H1 (cell line): ENCODE results near the gene CACNA1G. TPM values are rescaled to one million over a fixed set of nuclear protein-coding genes. Genes with fewer than 3 reads are reported as not detected.

Source experiments
- CTCF ChIA-PET: fragments of 300-600 bp; sonication (Branson Sonifier 250); formaldehyde crosslinking; loops from one replicate; lab custom pipeline; 2021; ENCODE audit not compliant: partially characterized antibody; lab: Charles Lee
- POLR2A ChIA-PET: fragments of 300-600 bp; sonication (Branson Sonifier 250); formaldehyde crosslinking; loops from one replicate; lab custom pipeline; 2021; ENCODE audit warnings: inconsistent platforms; ENCODE audit not compliant: partially characterized antibody; lab: Charles Lee
- DNase-seq, 2 experiments: peaks; one replicate each; pipeline versions ENCODE4 v3.0.0 to v3.0.0-alpha.2; 2010 to 2022; ENCODE audit warnings: low spot score in 2 of 2, low read depth in 1 of 2, mixed read lengths in 1 of 2
- FAIRE-seq: peaks from 2 replicates; lab custom pipeline; 2011; peaks lifted over from hg19 to GRCh38; lab: Jason Lieb, UNC
- H2AFZ ChIP-seq: 2 replicates; pipeline ENCODE4 v1.8.1; 2012; ENCODE audit warnings: low read length, inconsistent platforms
- H2AK5ac ChIP-seq: 2 replicates; pipeline ENCODE4 v1.6.1; 2013; ENCODE audit warnings: low read depth, low read length
- H2BK120ac ChIP-seq: replicated peaks from 2 replicates; pipeline ENCODE3; 2013; ENCODE audit warnings: low read depth, low read length, inconsistent platforms
- H2BK12ac ChIP-seq: 2 replicates; pipeline ENCODE4 v1.6.1; 2013; ENCODE audit warnings: low read depth, low read length
- H2BK15ac ChIP-seq: 2 replicates; pipeline ENCODE4 v1.6.1; 2013; ENCODE audit warnings: low read length
- H2BK20ac ChIP-seq: 2 replicates; pipeline ENCODE4 v1.6.1; 2013; ENCODE audit warnings: low read length
- H2BK5ac ChIP-seq: 2 replicates; pipeline ENCODE4 v1.6.1; 2013; ENCODE audit warnings: low read depth, low read length
- H3K14ac ChIP-seq: 2 replicates; pipeline ENCODE4 v1.6.1; 2013; ENCODE audit warnings: inconsistent platforms; ENCODE audit not compliant: insufficient read length
- H3K18ac ChIP-seq: 2 replicates; pipeline ENCODE4 v1.6.1; 2013; ENCODE audit warnings: low read length; ENCODE audit errors: extremely low read depth
- H3K23ac ChIP-seq: 2 replicates; pipeline ENCODE4 v1.6.1; 2013; ENCODE audit warnings: inconsistent platforms; ENCODE audit not compliant: insufficient read length
- H3K23me2 ChIP-seq: 2 replicates; pipeline ENCODE4 v1.6.1; 2013; ENCODE audit warnings: low read depth, low read length
- H3K27ac ChIP-seq: 2 replicates; pipeline ENCODE4 v1.6.1; 2011; ENCODE audit warnings: low read depth, low read length, inconsistent platforms
- H3K27me3 ChIP-seq, 4 experiments: replicated peaks in 1 of 4; 1 replicate in 1 of 4; 2 replicates in 3 of 4; pipeline versions ENCODE4 v1.6.1 to v1.8.1; 2011 to 2013; ENCODE audit warnings: low read length in 3 of 4, mild to moderate bottlenecking in 3 of 4, inconsistent platforms in 2 of 4, mixed read lengths in 2 of 4, moderate library complexity in 1 of 4; ENCODE audit not compliant: control insufficient read depth in 3 of 4, insufficient read depth in 3 of 4; ENCODE audit errors: extremely low read depth in 1 of 4
- H3K36me3 ChIP-seq, 4 experiments: 2 replicates each; pipeline versions ENCODE4 v1.6.1 to v1.8.1; 2011 to 2013; ENCODE audit warnings: mild to moderate bottlenecking in 4 of 4, low read length in 3 of 4, moderate library complexity in 2 of 4, control low read depth in 1 of 4, inconsistent platforms in 1 of 4; ENCODE audit not compliant: insufficient read depth in 4 of 4, control insufficient read depth in 2 of 4
- H3K4ac ChIP-seq: replicated peaks from 2 replicates; pipeline ENCODE3; 2013; ENCODE audit warnings: low read length, low read depth, mixed read lengths, inconsistent platforms; ENCODE audit not compliant: insufficient read length
- H3K4me1 ChIP-seq, 4 experiments: replicated peaks in 1 of 4; 1 replicate in 1 of 4; 2 replicates in 3 of 4; pipeline versions ENCODE4 v1.6.1 to v1.8.1; 2011 to 2013; ENCODE audit warnings: low read length in 3 of 4, inconsistent platforms in 2 of 4, mixed read lengths in 1 of 4; ENCODE audit not compliant: insufficient read depth in 4 of 4, control insufficient read depth in 3 of 4
- H3K4me2 ChIP-seq, 2 experiments: 2 replicates each; pipeline versions ENCODE4 v1.6.1 to v1.8.1; 2011 to 2013; ENCODE audit warnings: low read depth in 2 of 2, low read length in 2 of 2, control low read depth in 1 of 2, inconsistent platforms in 1 of 2, mild to moderate bottlenecking in 1 of 2; ENCODE audit not compliant: insufficient read depth in 1 of 2
- H3K4me3 ChIP-seq, 4 experiments: fragments of 200-600, 300-600 bp in 1 of 4; sonication (generic), shearing (Covaris generic), sonication (Bioruptor Twin) in 1 of 4; 2 replicates each; pipeline versions ENCODE4 v1.5.1 to v1.8.1; 2011 to 2016; ENCODE audit warnings: low read length in 4 of 4, low read depth in 3 of 4, control low read depth in 2 of 4, inconsistent platforms in 2 of 4, mild to moderate bottlenecking in 2 of 4, mixed read lengths in 1 of 4, moderate library complexity in 1 of 4; ENCODE audit not compliant: insufficient read depth in 2 of 4; ENCODE audit errors: extremely low read depth in 1 of 4
- H3K56ac ChIP-seq: replicated peaks from 2 replicates; pipeline ENCODE3; 2013; ENCODE audit warnings: low read depth, mild to moderate bottlenecking, mixed read lengths, low read length, inconsistent platforms; ENCODE audit not compliant: insufficient read length
- H3K79me1 ChIP-seq: 2 replicates; pipeline ENCODE4 v1.6.1; 2013; ENCODE audit warnings: low read depth, low read length, control low read depth
- H3K79me2 ChIP-seq, 2 experiments: 2 replicates each; pipeline versions ENCODE4 v1.6.1 to v1.8.1; 2012 to 2013; ENCODE audit warnings: low read length in 2 of 2, mild to moderate bottlenecking in 2 of 2, inconsistent platforms in 1 of 2; ENCODE audit not compliant: insufficient read depth in 2 of 2, control insufficient read depth in 1 of 2
- H3K9ac ChIP-seq, 4 experiments: replicated peaks in 1 of 4; 1 replicate in 1 of 4; 2 replicates in 3 of 4; pipeline versions ENCODE4 v1.6.1 to v1.8.1; 2011 to 2013; ENCODE audit warnings: low read depth in 3 of 4, low read length in 3 of 4, control low read depth in 2 of 4, mild to moderate bottlenecking in 2 of 4, moderate library complexity in 2 of 4, inconsistent platforms in 1 of 4; ENCODE audit errors: extremely low read depth in 1 of 4
- H3K9me3 ChIP-seq, 2 experiments: 2 replicates each; pipeline versions ENCODE4 v1.6.1 to v1.8.1; 2012 to 2013; ENCODE audit warnings: mild to moderate bottlenecking in 2 of 2, moderate library complexity in 2 of 2, control low read depth in 1 of 2, inconsistent platforms in 1 of 2, low read depth in 1 of 2, low read length in 1 of 2, mixed read lengths in 1 of 2; ENCODE audit not compliant: insufficient read depth in 2 of 2
- H4K20me1 ChIP-seq, 2 experiments: replicated peaks in 1 of 2; 2 replicates each; pipeline versions ENCODE3 to v1.8.1; 2011 to 2013; ENCODE audit warnings: inconsistent platforms in 2 of 2, low read length in 2 of 2, mild to moderate bottlenecking in 1 of 2; ENCODE audit not compliant: insufficient read depth in 2 of 2, control insufficient read depth in 1 of 2
- H4K5ac ChIP-seq: 2 replicates; pipeline ENCODE4 v1.6.1; 2013; ENCODE audit warnings: low read length, low read depth, mixed read lengths, inconsistent platforms; ENCODE audit not compliant: insufficient read length
- H4K8ac ChIP-seq: 2 replicates; pipeline ENCODE4 v1.8.0; 2013; ENCODE audit warnings: mild to moderate bottlenecking, moderate library complexity, low read length, inconsistent platforms; ENCODE audit not compliant: insufficient read depth; ENCODE audit errors: extremely low read depth
- H4K91ac ChIP-seq: replicated peaks from 2 replicates; pipeline ENCODE3; 2013; ENCODE audit warnings: low read length, mixed read lengths, inconsistent platforms; ENCODE audit not compliant: insufficient read length
- ASH2L ChIP-seq: fragments of 200-600, 300-600 bp; sonication (generic); IDR thresholded peaks from one replicate; pipeline ENCODE4 v1.7.1; 2017; ENCODE audit warnings: low read length
- EZH2 ChIP-seq: fragments of 200-600 bp; sonication (generic); IDR thresholded peaks from 2 replicates; pipeline ENCODE4 v1.7.1; 2012; ENCODE audit warnings: low read depth, mild to moderate bottlenecking, moderate library complexity, low read length, inconsistent platforms; ENCODE audit not compliant: severe bottlenecking
- KDM5A ChIP-seq: fragments of 200-600 bp; IDR thresholded peaks from 2 replicates; pipeline ENCODE4 v1.7.1; 2012; ENCODE audit warnings: mild to moderate bottlenecking, low read length, inconsistent platforms, mixed read lengths
- SIN3A ChIP-seq, 2 experiments: IDR thresholded peaks in 1 of 2; conservative IDR thresholded peaks in 1 of 2; 2 replicates each; pipeline ENCODE4 v1.6.1; 2011 to 2012; ENCODE audit warnings: low read length in 2 of 2, improper control_type of control experiment in 1 of 2, low read depth in 1 of 2, mild to moderate bottlenecking in 1 of 2
- TAF7 ChIP-seq: optimal IDR thresholded peaks from 2 replicates; pipeline ENCODE3; 2011; ENCODE audit warnings: low read depth, mild to moderate bottlenecking, inconsistent platforms, low read length, moderate library complexity, borderline replicate concordance
- WGBS, 2 experiments: shearing (Covaris generic) in 1 of 2; methylation state at CpG; one replicate each; pipeline versions ENCODE4 v1.1.6 to v1.1.7; 2013 to 2015; ENCODE audit warnings: low lambda C conversion rate in 2 of 2, mixed read lengths in 2 of 2, inconsistent platforms in 1 of 2, low coverage in 1 of 2, missing lambda C conversion rate in 1 of 2; ENCODE audit not compliant: insufficient replicate concordance in 2 of 2, insufficient coverage in 1 of 2, insufficient read length in 1 of 2; ENCODE audit errors: extremely low coverage in 1 of 2, missing lambda C conversion rate in 1 of 2; 5-methylcytosine and 5-hydroxymethylcytosine counted together
- polyA plus RNA-seq, 7 experiments: library from polyadenylated mRNA; depleted of rRNA in 3 of 7; stranded (reverse) in 5 of 7; unstranded in 2 of 7; fragments of >200 nt in 5 of 7; fragments of 200-250 nt in 2 of 7; gene quantifications; 1 replicate in 5 of 7; 2 replicates in 1 of 7; 4 replicates in 1 of 7; pipeline versions ENCODE4 v1.2.1 to v1.2.3, GENCODE V29; 2011 to 2013; ENCODE audit warnings: missing spikeins in 2 of 7, mixed read lengths in 2 of 7
- total RNA-seq: library from RNA; stranded (reverse); fragmentation: NEBNext Ultra II Directional; extraction: Animal tissue kit (Norgen Biotek cat#: 25700); gene quantifications from 2 replicates; pipeline ENCODE4 v1.2.1, GENCODE V29; 2021

The CACNA1G gene
- total and polyA plus RNA-seq, 2 of the 8 experiments (the other 6 are each of a cell fraction or from before 2014, with no cell fraction given): 2.9 to 4.9 TPM

DNA sequence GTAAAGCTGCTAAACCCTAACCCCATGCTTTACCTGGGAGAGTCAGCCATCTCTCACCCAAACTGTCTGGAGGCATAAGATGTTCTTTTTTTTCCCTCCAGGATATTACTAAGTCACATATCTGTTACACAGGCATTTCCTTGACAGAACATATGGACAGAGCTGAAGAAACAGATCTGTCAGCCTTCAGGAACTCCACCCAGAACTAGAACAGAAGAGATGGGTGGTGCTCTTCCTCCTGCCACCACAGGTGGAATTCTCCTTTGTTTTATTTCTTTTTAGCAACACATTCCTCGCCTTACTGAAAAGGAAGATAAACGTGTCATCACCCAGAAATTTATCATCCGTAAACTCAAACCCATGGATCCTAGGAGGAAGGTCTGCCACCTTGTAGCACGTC is 43.5 kb upstream of the CACNA1G start:
- 87% methylated on average over 4 of the region's 4 CpGs; no CpG with 5 or more reads in 1 of the 2 experiments for WGBS, 2 experiments
- Histone ChIP-seq H3K27me3 (no peaks in the 10 kb centered on the region; a peak in 1 of 7 replicates), H2BK120ac (no peak overlapping the region), H4K91ac (no peak overlapping the region), H4K5ac (no peak overlapping the region), H3K4me2 (no peak overlapping the region), H3K9ac (no peak overlapping the region), H3K14ac (no peak overlapping the region), H3K79me1 (no peaks in the 10 kb centered on the region), H2BK15ac (no peak overlapping the region), H3K23ac (no peak overlapping the region), H3K18ac (no peak overlapping the region), H3K9me3 (no peaks in the 10 kb centered on the region), H3K4me1 (peaks cover 0 to 2% (median 0%) of the 10 kb centered on the region in 4 experiments; a peak in 2 of 7 replicates), H3K23me2 (no peaks in the 10 kb centered on the region), H3K56ac (no peak overlapping the region), H3K27ac (no peak overlapping the region), H3K4me3 (no peak overlapping the region), H2AFZ (no peak overlapping the region), H3K36me3 (no peaks in the 10 kb centered on the region), H2AK5ac (no peak overlapping the region), H2BK5ac (no peak overlapping the region), H2BK20ac (no peak overlapping the region), H4K20me1 (no peaks in the 10 kb centered on the region), H2BK12ac (no peak overlapping the region), H4K8ac (no peak overlapping the region), H3K4ac (no peak overlapping the region), H3K79me2 (no peaks in the 10 kb centered on the region)
- ChIA-PET CTCF (interaction anchor here (0.9 to 2.8 kb wide), 7 partner anchors 11 to 34 kb away, joined by 3 to 11 read pairs (median 4); partner anchors contain the start of gene EPN3), POLR2A (interaction anchor here (0.7 kb wide), 1 partner anchor 15 kb away, joined by 3 read pairs; the partner anchor contains the start of gene EPN3)
- TF ChIP-seq SIN3A (conservative IDR thresholded peaks at IDR 0.05 in 1 of 2, IDR thresholded peaks at IDR 0.05 in 1 of 2; ENCODE audit: low read depth in 1 of 2, low read length in 2 of 2) (no peak), EZH2 (no peak), ASH2L (no peak), KDM5A (no peak), TAF7 (no peak)
- DNase-seq (no peak), FAIRE-seq (no peak)
